ENCODE measurements around the gene MNS1. TPM values are rescaled to one million over a fixed set of nuclear protein-coding genes. Genes with fewer than 3 reads are reported as not detected.

Gene MNS1
- total RNA-seq, 4 donors from 2014 or later, result 0.38 to 1.8 (median 0.84) TPM

- no peak for TF ChIP-seq CTCF (IDR thresholded peaks at IDR 0.05; ENCODE audit: low read depth)
Measured at GRCh38 chr15:56383010-56383409, 81.9 kb downstream of the MNS1 start.

Other genes with a start within 250 kb of the MNS1 start
- 10 to 100 TPM in 1 of 4 donors, 1 to 10 TPM in 3; 6.0 to 10.2 (median 8.3) TPM for gene RFX7, start 221.3 kb downstream of the MNS1 start, total RNA-seq
- 1 to 10 TPM in 3 of 4 donors, under 1 TPM in 1; 0.82 to 4.6 (median 1.6) TPM for gene TEX9, start 99.7 kb downstream of the MNS1 start, total RNA-seq